Cardiac muscle cell (in vitro differentiated cells and primary cell): ENCODE results near the gene TMEM9. TPM values are rescaled to one million over a fixed set of nuclear protein-coding genes. Genes with fewer than 3 reads are reported as not detected.
A peak's percentile ranks its signal among the peaks of the same experiment; 100 is the strongest.

ENCODE experiments used
- DNase-seq, 2 donors: peaks; one replicate each; pipeline versions ENCODE4 v3.0.0 to v3.0.0-alpha.2; 2010 to 2017; ENCODE audit warnings: low read depth in 1 of 2, low spot score in 1 of 2
- H3K27ac ChIP-seq: fragments of 200-600 bp; sonication (generic); 2 replicates; pipeline ENCODE4 v1.5.1; 2016
- H3K27me3 ChIP-seq: fragments of 200-600 bp; sonication (generic); 2 replicates; pipeline ENCODE4 v1.6.0; 2016; ENCODE audit warnings: control low read depth
- H3K36me3 ChIP-seq: fragments of 200-600 bp; sonication (generic); 2 replicates; pipeline ENCODE4 v1.5.1; 2016; ENCODE audit warnings: control low read depth
- H3K4me1 ChIP-seq: fragments of 200-600 bp; sonication (generic); 2 replicates; pipeline ENCODE4 v1.8.1; 2017; ENCODE audit warnings: low read depth, mild to moderate bottlenecking, mixed run types
- H3K4me3 ChIP-seq: fragments of 200-600 bp; sonication (generic); 2 replicates; pipeline ENCODE4 v1.5.1; 2016; ENCODE audit warnings: mild to moderate bottlenecking
- H3K9me3 ChIP-seq: fragments of 200-600 bp; sonication (generic); 2 replicates; pipeline ENCODE4 v1.5.1; 2017; ENCODE audit warnings: low read depth, mild to moderate bottlenecking, control low read depth
- polyA plus RNA-seq: library from polyadenylated mRNA; unstranded; fragments of >200 nt; fragmentation: Nextera tagmentation; extraction: Ambion mirVana; gene quantifications from 2 replicates; pipeline ENCODE4 v1.2.1, GENCODE V29; 2016
- total RNA-seq: library from RNA; depleted of rRNA; stranded (reverse); fragments of >200 nt; gene quantifications from 2 replicates; pipeline ENCODE4 v1.2.3, GENCODE V29; 2016
- TF ChIP-seq, protein P1 (sequence below): IDR thresholded peaks from 2 replicates; pipeline ENCODE4 v1.5.1; 2012; ENCODE audit warnings: low read depth, mild to moderate bottlenecking, low read length

The TMEM9 gene
- total and polyA plus RNA-seq, 2 experiments from 2014 or later, result 171 to 215 TPM

GRCh38 chr1:201095581-201095980, 58.7 kb downstream of the TMEM9 start:
- Histone ChIP-seq H3K27me3 (no peaks in the 10 kb centered on the region), H3K36me3 (no peaks in the 10 kb centered on the region), H3K4me3 (no peak overlapping the region), H3K27ac (no peak overlapping the region), H3K9me3 (no peaks in the 10 kb centered on the region), H3K4me1 (peaks cover 7% of the 10 kb centered on the region)
- DNase-seq, result no peak
- TF ChIP-seq, protein P1, sequence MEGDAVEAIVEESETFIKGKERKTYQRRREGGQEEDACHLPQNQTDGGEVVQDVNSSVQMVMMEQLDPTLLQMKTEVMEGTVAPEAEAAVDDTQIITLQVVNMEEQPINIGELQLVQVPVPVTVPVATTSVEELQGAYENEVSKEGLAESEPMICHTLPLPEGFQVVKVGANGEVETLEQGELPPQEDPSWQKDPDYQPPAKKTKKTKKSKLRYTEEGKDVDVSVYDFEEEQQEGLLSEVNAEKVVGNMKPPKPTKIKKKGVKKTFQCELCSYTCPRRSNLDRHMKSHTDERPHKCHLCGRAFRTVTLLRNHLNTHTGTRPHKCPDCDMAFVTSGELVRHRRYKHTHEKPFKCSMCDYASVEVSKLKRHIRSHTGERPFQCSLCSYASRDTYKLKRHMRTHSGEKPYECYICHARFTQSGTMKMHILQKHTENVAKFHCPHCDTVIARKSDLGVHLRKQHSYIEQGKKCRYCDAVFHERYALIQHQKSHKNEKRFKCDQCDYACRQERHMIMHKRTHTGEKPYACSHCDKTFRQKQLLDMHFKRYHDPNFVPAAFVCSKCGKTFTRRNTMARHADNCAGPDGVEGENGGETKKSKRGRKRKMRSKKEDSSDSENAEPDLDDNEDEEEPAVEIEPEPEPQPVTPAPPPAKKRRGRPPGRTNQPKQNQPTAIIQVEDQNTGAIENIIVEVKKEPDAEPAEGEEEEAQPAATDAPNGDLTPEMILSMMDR, result no peak

DNA sequence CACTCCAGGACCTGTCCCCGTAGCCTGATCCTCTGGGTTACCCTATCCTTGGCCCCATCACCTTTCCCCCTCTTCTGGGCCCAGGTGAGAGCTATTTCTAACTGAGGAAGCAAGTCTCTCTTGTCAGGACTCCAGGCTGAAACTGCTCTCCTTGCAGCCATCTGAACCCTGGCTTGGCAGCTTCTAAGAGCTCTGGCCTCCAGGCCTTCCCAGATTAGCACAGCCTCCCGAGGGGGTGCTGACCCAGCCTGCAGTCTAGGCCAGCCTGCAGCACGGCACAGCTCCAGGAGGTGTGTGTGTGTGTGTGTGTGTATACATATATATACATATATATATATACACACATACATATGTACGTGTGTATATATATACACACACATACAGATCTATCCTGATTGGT, 59.4 kb downstream of the TMEM9 start:
- no peaks in the 10 kb centered on the region for H3K27me3 ChIP-seq
- TF ChIP-seq, protein P1, result no peak
- H3K36me3 ChIP-seq, result no peaks in the 10 kb centered on the region
- no peak overlapping the region for H3K27ac ChIP-seq
- no peaks in the 10 kb centered on the region for H3K9me3 ChIP-seq
- H3K4me3 ChIP-seq, result no peak overlapping the region
- DNase-seq, result peak in 1 of 2 donors; percentile 32
- peaks cover 7% of the 10 kb centered on the region for H3K4me1 ChIP-seq

DNA sequence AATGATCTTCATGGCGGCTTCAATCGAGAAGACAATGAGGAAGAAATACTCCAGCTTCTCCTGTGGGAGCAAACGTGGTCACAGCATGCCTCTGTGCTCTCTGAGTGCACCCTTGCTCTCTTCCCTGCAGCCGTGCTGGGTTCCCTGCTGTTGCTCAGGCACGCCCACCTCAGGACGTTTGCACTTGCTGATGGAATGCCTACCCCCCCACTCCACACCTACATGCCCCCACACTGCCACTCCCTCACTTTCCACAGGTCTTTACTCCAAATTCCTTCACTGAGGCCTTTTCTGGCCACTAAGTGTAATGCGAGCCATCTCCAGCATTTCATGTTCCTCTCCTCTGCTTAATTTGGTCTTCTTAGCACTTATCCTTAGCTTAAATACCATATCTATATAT, 60.3 kb downstream of the TMEM9 start:
- peaks cover 11% of the 10 kb centered on the region for H3K4me1 ChIP-seq
- H3K27me3 ChIP-seq, result no peaks in the 10 kb centered on the region
- H3K27ac ChIP-seq, result no peak overlapping the region
- H3K9me3 ChIP-seq, result no peaks in the 10 kb centered on the region
- no peak overlapping the region for H3K4me3 ChIP-seq
- TF ChIP-seq, protein P1, result no peak
- DNase-seq, result no peak
- H3K36me3 ChIP-seq, result no peaks in the 10 kb centered on the region

- no peaks in the 10 kb centered on the region for H3K27me3 ChIP-seq
- no peak for DNase-seq
- H3K4me3 ChIP-seq, result no peak overlapping the region
- peaks cover 11% of the 10 kb centered on the region for H3K4me1 ChIP-seq
- no peaks in the 10 kb centered on the region for H3K9me3 ChIP-seq
- H3K27ac ChIP-seq, result no peak overlapping the region
- H3K36me3 ChIP-seq, result no peaks in the 10 kb centered on the region
- TF ChIP-seq, protein P1, result no peak
Observed at GRCh38 chr1:201093561-201093960, 60.7 kb downstream of the TMEM9 start.

GRCh38 chr1:201092738-201093137, 61.5 kb downstream of the TMEM9 start:
- Histone ChIP-seq H3K9me3 (no peaks in the 10 kb centered on the region), H3K36me3 (no peaks in the 10 kb centered on the region), H3K27ac (no peak overlapping the region), H3K4me3 (no peak overlapping the region), H3K27me3 (no peaks in the 10 kb centered on the region), H3K4me1 (peaks cover 11% of the 10 kb centered on the region)
- TF ChIP-seq, protein P1, result no peak
- no peak for DNase-seq

GRCh38 chr1:201091256-201091655, 63.0 kb downstream of the TMEM9 start:
- no peaks in the 10 kb centered on the region for H3K27me3 ChIP-seq
- H3K4me1 ChIP-seq, result peaks cover 11% of the 10 kb centered on the region
- no peaks in the 10 kb centered on the region for H3K36me3 ChIP-seq
- H3K4me3 ChIP-seq, result no peak overlapping the region
- TF ChIP-seq, protein P1, result no peak
- H3K27ac ChIP-seq, result no peak overlapping the region
- DNase-seq, result no peak
- H3K9me3 ChIP-seq, result no peaks in the 10 kb centered on the region
